Keratinocyte (primary cell): ENCODE measurements around the gene ATXN10. TPM values are rescaled to one million over a fixed set of nuclear protein-coding genes. Genes with fewer than 3 reads are reported as not detected.

Source experiments
- DNase-seq: peaks from one replicate; pipeline ENCODE4 v3.0.0-alpha.2; 2011; ENCODE audit warnings: low read depth, missing footprints, low spot score
- FAIRE-seq: peaks from 2 replicates; lab custom pipeline; 2011; peaks lifted over from hg19 to GRCh38; lab: Jason Lieb, UNC
- H2AFZ ChIP-seq: 2 replicates; pipeline ENCODE4 v1.6.0; 2012; ENCODE audit warnings: low read length, control low read depth, inconsistent platforms; ENCODE audit not compliant: control insufficient read depth
- H3K27ac ChIP-seq: 2 replicates; pipeline ENCODE4 v1.5.1; 2011; ENCODE audit warnings: low read length; ENCODE audit not compliant: control insufficient read depth, insufficient read depth
- H3K27me3 ChIP-seq: 3 replicates; pipeline ENCODE4 v1.6.0; 2011; ENCODE audit warnings: low read length; ENCODE audit not compliant: control insufficient read depth, insufficient read depth; ENCODE audit errors: extremely low read depth
- H3K36me3 ChIP-seq, 2 experiments: 2 replicates in 1 of 2; 3 replicates in 1 of 2; pipeline ENCODE4 v1.5.1; 2011; ENCODE audit warnings: low read length in 2 of 2, mild to moderate bottlenecking in 1 of 2; ENCODE audit not compliant: control insufficient read depth in 2 of 2, insufficient read depth in 2 of 2; ENCODE audit errors: extremely low read depth in 1 of 2
- H3K4me1 ChIP-seq: 3 replicates; pipeline ENCODE4 v1.5.1; 2011; ENCODE audit warnings: low read length; ENCODE audit not compliant: control insufficient read depth, insufficient read depth; ENCODE audit errors: extremely low read depth
- H3K4me2 ChIP-seq: 3 replicates; pipeline ENCODE4 v1.6.0; 2011; ENCODE audit warnings: low read depth, low read length; ENCODE audit not compliant: control insufficient read depth, insufficient read depth; ENCODE audit errors: extremely low read depth
- H3K4me3 ChIP-seq, 3 experiments: fragments of 200-600 bp in 1 of 3; sonication (generic) in 1 of 3; 2 replicates in 2 of 3; 3 replicates in 1 of 3; pipeline ENCODE4 v1.5.1; 2011 to 2016; ENCODE audit warnings: low read length in 3 of 3, mild to moderate bottlenecking in 3 of 3, control low read depth in 2 of 3, inconsistent platforms in 1 of 3, low read depth in 1 of 3, mixed read lengths in 1 of 3, mixed run types in 1 of 3, moderate library complexity in 1 of 3; ENCODE audit not compliant: control insufficient read depth in 2 of 3, insufficient read depth in 2 of 3; ENCODE audit errors: extremely low read depth in 1 of 3
- H3K79me2 ChIP-seq: 2 replicates; pipeline ENCODE4 v1.6.0; 2012; ENCODE audit warnings: low read length; ENCODE audit not compliant: control insufficient read depth, insufficient read depth
- H3K9ac ChIP-seq: 3 replicates; pipeline ENCODE4 v1.6.0; 2011; ENCODE audit warnings: low read length; ENCODE audit not compliant: control insufficient read depth, insufficient read depth; ENCODE audit errors: extremely low read depth
- H3K9me1 ChIP-seq: 3 replicates; pipeline ENCODE4 v1.6.0; 2011; ENCODE audit warnings: low read length; ENCODE audit not compliant: control insufficient read depth, insufficient read depth; ENCODE audit errors: extremely low read depth
- H3K9me3 ChIP-seq: 2 replicates; pipeline ENCODE4 v1.5.1; 2012; ENCODE audit warnings: low read depth, low read length; ENCODE audit not compliant: control insufficient read depth
- H4K20me1 ChIP-seq: 3 replicates; pipeline ENCODE4 v1.6.0; 2011; ENCODE audit warnings: low read length; ENCODE audit not compliant: control insufficient read depth, insufficient read depth; ENCODE audit errors: extremely low read depth
- CTCF ChIP-seq, 3 experiments: IDR thresholded peaks in 1 of 3; conservative IDR thresholded peaks in 1 of 3; optimal IDR thresholded peaks in 1 of 3; 2 replicates in 2 of 3; 3 replicates in 1 of 3; pipeline versions ENCODE3 to v1.5.1; 2011; ENCODE audit warnings: low read length in 3 of 3, mild to moderate bottlenecking in 3 of 3, moderate library complexity in 2 of 3, control low read depth in 1 of 3, inconsistent platforms in 1 of 3; ENCODE audit not compliant: insufficient read depth in 2 of 3; ENCODE audit errors: extremely low read depth in 1 of 3
- EZH2 ChIP-seq: IDR thresholded peaks from one replicate; pipeline ENCODE4 v1.6.1; 2012; ENCODE audit warnings: inconsistent platforms, mild to moderate bottlenecking, low read length, moderate library complexity
- dilution Hi-C: fragments of 300-500 bp; cut with MboI; formaldehyde crosslinking; loops from one replicate; pipeline ENCODE4 v1.7.0; 2020; ENCODE audit warnings: low sequenced_read_pairs; ENCODE audit not compliant: extremely low pct_ligation_motif_present
- polyA plus RNA-seq, 5 experiments: library from polyadenylated mRNA; depleted of rRNA in 3 of 5; stranded (reverse) in 3 of 5; stranded (forward) in 1 of 5; unstranded in 1 of 5; fragments of >200 nt; gene quantifications; 1 replicate in 1 of 5; 2 replicates in 3 of 5; 3 replicates in 1 of 5; pipeline versions ENCODE4 v1.2.1 to v1.2.3, GENCODE V29; 2011 to 2012; ENCODE audit warnings: missing spikeins in 2 of 5, low read depth in 1 of 5, low replicate concordance in 1 of 5

Gene ATXN10
- polyA plus RNA-seq, 1 donor (not counting 4 experiments of a cell fraction or from before 2014, with no cell fraction given), result 276 TPM

GRCh38 chr22:45876136-45877035 is 204.8 kb downstream of the ATXN10 start:
- no peaks in the 10 kb centered on the region for H3K4me1 ChIP-seq
- DNase-seq (no peak), FAIRE-seq (no peak)
- H2AFZ ChIP-seq, result no peak overlapping the region
- no peaks in the 10 kb centered on the region for H3K9me1 ChIP-seq
- no peak overlapping the region for H3K4me2 ChIP-seq
- no peaks in the 10 kb centered on the region for H3K36me3 ChIP-seq
- H3K27me3 ChIP-seq, result peaks cover 39% of the 10 kb centered on the region
- no peak overlapping the region for H3K4me3 ChIP-seq
- no peaks in the 10 kb centered on the region for H3K79me2 ChIP-seq
- no peak overlapping the region for H3K9ac ChIP-seq
- dilution Hi-C loops, result no loop called here
- no peak overlapping the region for H3K27ac ChIP-seq
- TF ChIP-seq CTCF (optimal IDR thresholded peaks at IDR 0.05 in 1 of 3, IDR thresholded peaks at IDR 0.05 in 1 of 3, conservative IDR thresholded peaks at IDR 0.05 in 1 of 3; ENCODE audit: extremely low read depth in 1 of 3, insufficient read depth in 2 of 3, low read length in 3 of 3) (no peak), EZH2 (no peak)
- H4K20me1 ChIP-seq, result no peaks in the 10 kb centered on the region
- H3K9me3 ChIP-seq, result no peaks in the 10 kb centered on the region

DNA sequence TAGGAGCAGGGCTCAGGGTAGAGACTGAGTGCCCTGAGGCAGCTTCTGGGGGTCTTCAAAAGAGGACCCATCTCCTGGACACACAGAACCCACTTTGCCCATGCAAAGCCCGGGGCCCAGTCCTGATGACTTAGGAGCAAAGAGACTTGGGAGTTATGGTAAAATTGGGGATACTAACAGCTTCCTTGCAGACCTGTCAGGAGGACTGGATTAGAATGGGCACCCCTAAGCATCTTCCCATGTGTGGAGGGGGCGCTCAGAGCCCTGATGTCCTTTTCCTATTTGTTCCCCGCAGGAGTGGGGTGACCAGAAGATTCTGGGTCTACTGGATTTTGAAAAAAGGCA is 205.4 kb downstream of the ATXN10 start:
- Histone ChIP-seq H3K4me3 (no peak overlapping the region), H2AFZ (no peak overlapping the region), H3K9ac (no peak overlapping the region), H3K4me2 (no peak overlapping the region), H3K4me1 (no peaks in the 10 kb centered on the region), H3K27ac (no peak overlapping the region), H4K20me1 (no peaks in the 10 kb centered on the region), H3K79me2 (no peaks in the 10 kb centered on the region), H3K36me3 (no peaks in the 10 kb centered on the region), H3K9me1 (no peaks in the 10 kb centered on the region), H3K9me3 (no peaks in the 10 kb centered on the region), H3K27me3 (peaks cover 45% of the 10 kb centered on the region)
- no peak for DNase-seq
- TF ChIP-seq CTCF (optimal IDR thresholded peaks at IDR 0.05 in 1 of 3, IDR thresholded peaks at IDR 0.05 in 1 of 3, conservative IDR thresholded peaks at IDR 0.05 in 1 of 3; ENCODE audit: extremely low read depth in 1 of 3, insufficient read depth in 2 of 3, low read length in 3 of 3), result no peak
- TF ChIP-seq EZH2, result no peak
- dilution Hi-C loops, result no loop called here
- no peak for FAIRE-seq
